Heart right ventricle (tissue), 16 donors: Measurements from ENCODE around the gene VAV1. TPM values are rescaled to one million over a fixed set of nuclear protein-coding genes. Genes with fewer than 3 reads are reported as not detected.

Experiments used
- ATAC-seq, 8 donors: fragments of 200-7000 bp; cut with Tn5 transposase; one replicate each; pipeline ENCODE4 v1.9.1; 2020; ENCODE audit warnings: mild to moderate bottlenecking in 8 of 8, moderate library complexity in 8 of 8, moderate number of reproducible peaks in 1 of 8
- DNase-seq, 2 donors: peaks; one replicate each; pipeline ENCODE4 v3.0.0-alpha.2; 2020
- H3K27ac ChIP-seq, 10 donors: fragments of 200-600 bp; sonication (generic) in 2 of 10; one replicate each; pipeline versions ENCODE4 v1.5.0 to v1.8.0; 2020 to 2022; ENCODE audit warnings: mild to moderate bottlenecking in 3 of 10
- H3K27me3 ChIP-seq, 7 donors: fragments of 200-600 bp; one replicate each; pipeline ENCODE4 v1.8.0; 2021 to 2022; ENCODE audit warnings: mild to moderate bottlenecking in 2 of 7
- H3K36me3 ChIP-seq, 9 donors: fragments of 200-600 bp; sonication (generic) in 1 of 9; one replicate each; pipeline versions ENCODE4 v1.5.0 to v1.8.0; 2020 to 2022; ENCODE audit warnings: mild to moderate bottlenecking in 2 of 9
- H3K4me1 ChIP-seq, 9 donors: fragments of 200-600 bp; sonication (generic) in 1 of 9; one replicate each; pipeline versions ENCODE4 v1.5.0 to v1.8.0; 2020 to 2022; ENCODE audit warnings: mild to moderate bottlenecking in 4 of 9
- H3K4me3 ChIP-seq, 10 donors: fragments of 200-600 bp; sonication (generic) in 2 of 10; one replicate each; pipeline versions ENCODE4 v1.5.0 to v1.8.0; 2020 to 2022; ENCODE audit warnings: mild to moderate bottlenecking in 7 of 10, moderate library complexity in 2 of 10
- H3K9me3 ChIP-seq, 11 donors: fragments of 200-600 bp in 10 of 11; sonication (generic) in 2 of 11; one replicate each; pipeline versions ENCODE4 v1.5.0 to v1.8.0; 2013 to 2022; ENCODE audit warnings: mild to moderate bottlenecking in 2 of 11, control low read depth in 1 of 11, moderate library complexity in 1 of 11
- WGBS, 2 donors: extraction: QIAGEN DNeasy Blood & Tissue Kit; methylation state at CpG; one replicate each; pipeline ENCODE4 v1.1.7; 2013; ENCODE audit warnings: inconsistent platforms in 1 of 2; 5-methylcytosine and 5-hydroxymethylcytosine counted together
- intact Hi-C, 10 donors: fragments of 100-400 bp; cut with DNase I; formaldehyde crosslinking; loops; one replicate each; pipeline versions ENCODE4 v1.11.1 to v1.14.2; 2022
- microRNA-seq, 2 donors: library from miRNA; unstranded; fragments of <30 nt; microRNA quantifications; one replicate each; pipeline ENCODE4 v1.2.0, GENCODE V29; 2021
- polyA plus RNA-seq, 2 donors: library from polyadenylated mRNA; stranded (reverse); fragments of 200-250 nt; gene quantifications; one replicate each; pipeline ENCODE4 v1.2.3, GENCODE V29; 2013
- total RNA-seq, 10 donors: library from RNA; stranded (reverse); fragmentation: NEBNext Ultra II Directional in 3 of 10; extraction: Animal tissue kit (Norgen Biotek cat#: 25700) in 3 of 10; gene quantifications; one replicate each; pipeline versions ENCODE4 v1.2.1 to v1.2.4, GENCODE V29; 2021 to 2023
- TF ChIP-seq, protein P1 (sequence below), 9 donors: fragments of 200-600 bp; sonication (generic) in 2 of 9; IDR thresholded peaks; one replicate each; pipeline versions ENCODE4 v1.5.0 to v1.8.0; 2021 to 2022; ENCODE audit warnings: antibody characterized with exemption in 9 of 9, mild to moderate bottlenecking in 5 of 9, moderate library complexity in 1 of 9
- donor health status: Arrhythmogenic right ventricular cardiomyopathy.
- donor health status: ischemic (EF 13 %, LVEDD 7.1; RV severe dilation, severe dysfunction).
- donor health status: healthy with polysubstance abuse.
- donor health status: DM: no; HTN: yes; CAD: no.
- donor health status: DM: no; HTN: no; CAD: no.
- donor health status: ischemic (EF 25% LVEDD 6.9; RV normal size, moderate dysfunction).
- donor health status: ischemic (EF 25% LVEDD 5.7; RV mildly dilated, moderate dysfunction).
- donor health status: healthy.
- donor health status: DM: yes; HTN: yes; CAD: no.
- donor health status: Ischemic cardiomyopathy.
- donor health status: ischemic (EF 35%, LVEDD 5.7; RV mildly dilated, moderate dysfunction).
- donor health status: nonischemic (EF 11% LVEDD 7.7; RV severe dilation, severe dysfunction).
- donor health status: DM: yes; HTN: yes; CAD: no.
- donor health status: PGD.
- donor health status: ischemic (EF 29% LVEDD 5.4; RV normal size, mild dysfunction).
- donor health status: nonischemic (EF 23%, LVEDD 6.1; RV moderate dilation, normal function).

Gene VAV1
- total and polyA plus RNA-seq, 12 donors = 0.45 to 11.0 (median 1.4) TPM

- Histone ChIP-seq H3K9me3 (peaks cover 0 to 40% (median 0%) of the 10 kb centered on the region in 11 donors), H3K36me3 (no peaks in the 10 kb centered on the region), H3K4me1 (peaks cover 0 to 24% (median 0%) of the 10 kb centered on the region in 9 donors), H3K4me3 (no peak overlapping the region), H3K27me3 (peaks cover 0 to 10% (median 0%) of the 10 kb centered on the region in 7 donors), H3K27ac (peak overlapping the region in 1 of 10 donors; percentile 12)
- ATAC-seq = no peak
- 83% methylated on average over 1 of the region's 1 CpG for WGBS, 2 donors
- TF ChIP-seq, protein P1, sequence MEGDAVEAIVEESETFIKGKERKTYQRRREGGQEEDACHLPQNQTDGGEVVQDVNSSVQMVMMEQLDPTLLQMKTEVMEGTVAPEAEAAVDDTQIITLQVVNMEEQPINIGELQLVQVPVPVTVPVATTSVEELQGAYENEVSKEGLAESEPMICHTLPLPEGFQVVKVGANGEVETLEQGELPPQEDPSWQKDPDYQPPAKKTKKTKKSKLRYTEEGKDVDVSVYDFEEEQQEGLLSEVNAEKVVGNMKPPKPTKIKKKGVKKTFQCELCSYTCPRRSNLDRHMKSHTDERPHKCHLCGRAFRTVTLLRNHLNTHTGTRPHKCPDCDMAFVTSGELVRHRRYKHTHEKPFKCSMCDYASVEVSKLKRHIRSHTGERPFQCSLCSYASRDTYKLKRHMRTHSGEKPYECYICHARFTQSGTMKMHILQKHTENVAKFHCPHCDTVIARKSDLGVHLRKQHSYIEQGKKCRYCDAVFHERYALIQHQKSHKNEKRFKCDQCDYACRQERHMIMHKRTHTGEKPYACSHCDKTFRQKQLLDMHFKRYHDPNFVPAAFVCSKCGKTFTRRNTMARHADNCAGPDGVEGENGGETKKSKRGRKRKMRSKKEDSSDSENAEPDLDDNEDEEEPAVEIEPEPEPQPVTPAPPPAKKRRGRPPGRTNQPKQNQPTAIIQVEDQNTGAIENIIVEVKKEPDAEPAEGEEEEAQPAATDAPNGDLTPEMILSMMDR (IDR thresholded peaks at IDR 0.05) = no peak
- intact Hi-C loops = loop anchor here in 1 of 10 donors (10.0 kb wide), 1 partner anchor 1020 kb away; the partner anchor contains the start of gene FUT5
- DNase-seq = no peak
Measured at GRCh38 chr19:6894313-6894712, 121.8 kb downstream of the VAV1 start.

- intact Hi-C loops = no loop called here
- no peaks in the 10 kb centered on the region for H3K36me3 ChIP-seq
- TF ChIP-seq, protein P1 (IDR thresholded peaks at IDR 0.05) = no peak
- no peak overlapping the region for H3K27ac ChIP-seq
- DNase-seq (no peak), ATAC-seq (no peak)
- peaks cover 0 to 56% (median 23%) of the 10 kb centered on the region in 11 donors for H3K9me3 ChIP-seq
- H3K27me3 ChIP-seq = no peaks in the 10 kb centered on the region
- no peaks in the 10 kb centered on the region for H3K4me1 ChIP-seq
- no peak overlapping the region for H3K4me3 ChIP-seq
Measured at GRCh38 chr19:6903446-6903845, 130.9 kb downstream of the VAV1 start.

- Histone ChIP-seq H3K27me3 (no peaks in the 10 kb centered on the region), H3K4me3 (no peak overlapping the region), H3K9me3 (peaks cover 0 to 37% (median 17%) of the 10 kb centered on the region in 11 donors), H3K27ac (no peak overlapping the region), H3K36me3 (no peaks in the 10 kb centered on the region), H3K4me1 (no peaks in the 10 kb centered on the region)
- DNase-seq = no peak
- WGBS, 2 donors = 9 to 71% methylated on average over 3 of the region's 3 CpGs
- TF ChIP-seq, protein P1 (IDR thresholded peaks at IDR 0.05) = no peak
- intact Hi-C loops = no loop called here
- ATAC-seq = no peak
Measured at GRCh38 chr19:6906559-6907060, 134.1 kb downstream of the VAV1 start.

Small RNA genes lying within 50 kb of the gene (microRNA-seq; reads per million reads assigned to microRNA genes)
- gene MIR6791 = 0 reads per million in 2 donors

Other genes starting within 250 kb of the VAV1 start
- gene TNFSF9, start 241.7 kb upstream of the VAV1 start, total RNA-seq = under 1 TPM in 7 of 10 donors, not detected in 3; 0.13 to 0.88 (median 0.22) TPM
- under 1 TPM; 0.14 to 0.15 TPM for gene TNFSF9, start 241.7 kb upstream of the VAV1 start, polyA plus RNA-seq
- under 1 TPM in 1 of 10 donors, not detected in 9; 0.49 TPM for gene CD70, start 181.6 kb upstream of the VAV1 start, total RNA-seq
- gene CD70, start 181.6 kb upstream of the VAV1 start, polyA plus RNA-seq = not detected
- 1 to 10 TPM in 2 of 10 donors, under 1 TPM in 7, not detected in 1; 0.06 to 1.9 (median 0.42) TPM for gene TNFSF14, start 102.5 kb upstream of the VAV1 start, total RNA-seq
- under 1 TPM; 0.23 to 0.51 TPM for gene TNFSF14, start 102.5 kb upstream of the VAV1 start, polyA plus RNA-seq
- gene C3, start 52.1 kb upstream of the VAV1 start, total RNA-seq = 100 to 1,000 TPM in 5 of 10 donors, 10 to 100 TPM in 5; 23.0 to 438 (median 111) TPM
- 100 to 1,000 TPM; 275 to 475 TPM for gene C3, start 52.1 kb upstream of the VAV1 start, polyA plus RNA-seq
- gene GPR108, start 35.1 kb upstream of the VAV1 start, total RNA-seq = 10 to 100 TPM; 20.4 to 33.6 (median 21.5) TPM
- 10 to 100 TPM; 43.1 to 62.0 TPM for gene GPR108, start 35.1 kb upstream of the VAV1 start, polyA plus RNA-seq
- 100 to 1,000 TPM in 1 of 10 donors, 10 to 100 TPM in 9; 60.6 to 152 (median 73.5) TPM for gene TRIP10, start 33.0 kb upstream of the VAV1 start, total RNA-seq
- 100 to 1,000 TPM in 1 of 2 donors, 10 to 100 TPM in 1; 93.7 to 314 TPM for gene TRIP10, start 33.0 kb upstream of the VAV1 start, polyA plus RNA-seq
- gene SH2D3A, start 5.3 kb upstream of the VAV1 start, total RNA-seq = under 1 TPM in 5 of 10 donors, not detected in 5; 0.16 to 0.79 (median 0.36) TPM
- under 1 TPM; 0.17 to 0.37 TPM for gene SH2D3A, start 5.3 kb upstream of the VAV1 start, polyA plus RNA-seq
- gene ADGRE1, start 114.9 kb downstream of the VAV1 start, total RNA-seq = 1 to 10 TPM in 1 of 10 donors, under 1 TPM in 7, not detected in 2; 0.10 to 4.8 (median 0.23) TPM
- gene ADGRE1, start 114.9 kb downstream of the VAV1 start, polyA plus RNA-seq = under 1 TPM in 1 of 2 donors, not detected in 1; 0.09 TPM
- not detected for gene MBD3L2B, start 248.7 kb downstream of the VAV1 start, total RNA-seq
- gene MBD3L2B, start 248.7 kb downstream of the VAV1 start, polyA plus RNA-seq = not detected